Neural cell (in vitro differentiated cells): Measurements from ENCODE around the gene ABCG2. TPM values are rescaled to one million over a fixed set of nuclear protein-coding genes. Genes with fewer than 3 reads are reported as not detected.

Experiments
- H2AFZ ChIP-seq: fragments of 200-600, 300-800 bp; sonication (generic), shearing (Covaris generic); 2 replicates; pipeline ENCODE4 v1.6.0; 2014; ENCODE audit warnings: low read depth, mild to moderate bottlenecking, antibody characterized with exemption, low read length, moderate library complexity
- H3F3A ChIP-seq: fragments of 200-600 bp; shearing (Covaris generic); 2 replicates; pipeline ENCODE4 v1.6.1; 2016; ENCODE audit warnings: mild to moderate bottlenecking, moderate library complexity, mixed read lengths, antibody characterized with exemption, low read length; ENCODE audit not compliant: insufficient read depth, poor library complexity, severe bottlenecking
- H3K27ac ChIP-seq: fragments of 200-600, 300-800 bp; sonication (generic), shearing (Covaris generic); 2 replicates; pipeline ENCODE4 v1.5.1; 2014; ENCODE audit warnings: mild to moderate bottlenecking, low read length, moderate library complexity
- H3K27me3 ChIP-seq: fragments of 300-800, 200-600 bp; sonication (generic), shearing (Covaris generic); 2 replicates; pipeline ENCODE4 v1.6.0; 2014; ENCODE audit warnings: mild to moderate bottlenecking, low read depth, low read length, moderate library complexity; ENCODE audit not compliant: insufficient read depth
- H3K36me3 ChIP-seq: fragments of 300-800, 200-600 bp; sonication (generic), shearing (Covaris generic); 2 replicates; pipeline ENCODE4 v1.5.1; 2014; ENCODE audit warnings: mild to moderate bottlenecking, antibody characterized with exemption, low read length, moderate library complexity; ENCODE audit not compliant: insufficient read depth
- H3K4me2 ChIP-seq: fragments of 300-800, 200-600 bp; sonication (generic), shearing (Covaris generic); 2 replicates; pipeline ENCODE4 v1.6.0; 2014; ENCODE audit warnings: mild to moderate bottlenecking, low read length
- H3K4me3 ChIP-seq: fragments of 300-800, 200-600 bp; sonication (generic), shearing (Covaris generic); 2 replicates; pipeline ENCODE4 v1.5.1; 2014; ENCODE audit warnings: mild to moderate bottlenecking, low read length, moderate library complexity
- H3K79me2 ChIP-seq: fragments of 200-600 bp; shearing (Covaris generic); replicated peaks from 2 replicates; pipeline ENCODE4 v1.6.0; 2014; ENCODE audit warnings: mild to moderate bottlenecking, low read length, moderate library complexity; ENCODE audit not compliant: insufficient read depth
- H3K9ac ChIP-seq: fragments of 300-800, 200-600 bp; sonication (generic), shearing (Covaris generic); 2 replicates; pipeline ENCODE4 v1.6.1; 2016; ENCODE audit warnings: mild to moderate bottlenecking, low read length, mixed read lengths
- H3K9me2 ChIP-seq: fragments of 200-600 bp; shearing (Covaris generic); 2 replicates; pipeline ENCODE4 v1.6.1; 2016; ENCODE audit warnings: mild to moderate bottlenecking, low read length, mixed read lengths; ENCODE audit not compliant: insufficient read depth
- H3K9me3 ChIP-seq: fragments of 200-600, 300-800 bp; sonication (generic), shearing (Covaris generic); 2 replicates; pipeline ENCODE4 v1.6.1; 2016; ENCODE audit warnings: mild to moderate bottlenecking, mixed run types, low read length, moderate library complexity, mixed read lengths
- H4K20me1 ChIP-seq: fragments of 200-600 bp; shearing (Covaris generic); 2 replicates; pipeline ENCODE4 v1.6.1; 2016; ENCODE audit warnings: mild to moderate bottlenecking, mixed run types; ENCODE audit not compliant: insufficient read depth
- EP300 ChIP-seq: fragments of 450-650 bp; conservative IDR thresholded peaks from 2 replicates; pipeline ENCODE4 v1.6.1; 2014; ENCODE audit warnings: antibody characterized with exemption, mild to moderate bottlenecking, moderate library complexity; ENCODE audit not compliant: poor library complexity, severe bottlenecking
- EZH2 ChIP-seq: fragments of 200-600, 300-800 bp; shearing (Covaris generic), sonication (generic); IDR thresholded peaks from 2 replicates; pipeline ENCODE4 v1.6.1; 2014; ENCODE audit warnings: antibody characterized with exemption, low read length, borderline replicate concordance, mild to moderate bottlenecking; ENCODE audit not compliant: insufficient read depth, poor library complexity, severe bottlenecking
- MXI1 ChIP-seq: fragments of 450-650 bp; conservative IDR thresholded peaks from 2 replicates; pipeline ENCODE4 v1.6.1; 2014; ENCODE audit warnings: antibody characterized with exemption, mild to moderate bottlenecking; ENCODE audit not compliant: poor library complexity, severe bottlenecking
- POLR2AphosphoS5 ChIP-seq: IDR thresholded peaks from 2 replicates; pipeline ENCODE4 v1.6.1; 2012
- RAD21 ChIP-seq: fragments of 450-650 bp; conservative IDR thresholded peaks from 2 replicates; pipeline ENCODE4 v1.6.1; 2014; ENCODE audit warnings: antibody characterized with exemption, mild to moderate bottlenecking, moderate library complexity
- SMC3 ChIP-seq: fragments of 450-650 bp; conservative IDR thresholded peaks from 2 replicates; pipeline ENCODE4 v1.6.1; 2014; ENCODE audit warnings: antibody characterized with exemption, mild to moderate bottlenecking, moderate library complexity; ENCODE audit not compliant: poor library complexity
- TAF1 ChIP-seq: IDR thresholded peaks from 2 replicates; pipeline ENCODE4 v1.6.1; 2012; ENCODE audit warnings: low read depth
- polyA plus RNA-seq: library from polyadenylated mRNA; depleted of rRNA; stranded (reverse); fragments of >200 nt; gene quantifications from 2 replicates; pipeline ENCODE4 v1.2.3, GENCODE V29; 2014
- TF ChIP-seq, protein P1 (sequence below): IDR thresholded peaks from 2 replicates; pipeline ENCODE4 v1.6.1; 2012; ENCODE audit warnings: borderline replicate concordance
- TF ChIP-seq, protein P2 (sequence below): fragments of 450-650 bp; IDR thresholded peaks from 2 replicates; pipeline ENCODE4 v1.5.1; 2014; ENCODE audit warnings: antibody characterized with exemption, mild to moderate bottlenecking, moderate library complexity; ENCODE audit not compliant: poor library complexity, severe bottlenecking

The ABCG2 gene
- polyA plus RNA-seq, 1 donor from 2014 or later, result not detected

DNA sequence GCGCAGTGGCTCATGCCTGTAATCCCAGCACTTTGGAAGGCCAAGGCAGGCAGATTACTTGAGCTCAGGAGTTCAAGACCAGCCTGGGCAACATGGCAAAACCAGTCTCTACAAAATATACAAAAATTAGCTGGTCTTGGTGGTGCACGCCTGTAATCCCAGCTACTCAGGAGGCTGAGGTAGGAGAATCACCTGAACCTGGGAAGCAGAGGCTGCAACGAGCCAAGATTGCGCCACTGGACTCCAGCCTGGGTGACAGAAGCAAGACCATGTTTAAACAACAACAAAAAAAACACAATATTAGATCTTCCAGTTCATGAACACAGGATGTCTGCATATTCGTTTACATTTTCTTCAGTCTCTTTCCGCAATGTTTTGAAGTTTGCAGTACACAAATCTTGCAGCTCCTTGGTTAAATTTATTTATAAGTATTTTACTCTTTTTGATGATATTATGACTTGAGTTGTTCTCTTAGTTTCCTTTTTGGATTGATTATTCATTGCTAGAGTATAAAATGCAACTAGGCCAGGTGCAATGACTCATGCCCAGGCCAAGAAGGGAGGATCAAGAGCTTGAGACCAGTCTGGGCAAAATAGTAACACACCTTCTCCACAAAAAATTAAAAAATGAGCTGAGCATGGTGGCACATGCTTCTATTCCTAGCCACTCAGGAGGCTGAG is 30.4 kb upstream of the ABCG2 start:
- no peaks in the 10 kb centered on the region for H4K20me1 ChIP-seq
- H3F3A ChIP-seq, result no peaks in the 10 kb centered on the region
- TF ChIP-seq POLR2AphosphoS5, result no peak
- TF ChIP-seq, protein P1, sequence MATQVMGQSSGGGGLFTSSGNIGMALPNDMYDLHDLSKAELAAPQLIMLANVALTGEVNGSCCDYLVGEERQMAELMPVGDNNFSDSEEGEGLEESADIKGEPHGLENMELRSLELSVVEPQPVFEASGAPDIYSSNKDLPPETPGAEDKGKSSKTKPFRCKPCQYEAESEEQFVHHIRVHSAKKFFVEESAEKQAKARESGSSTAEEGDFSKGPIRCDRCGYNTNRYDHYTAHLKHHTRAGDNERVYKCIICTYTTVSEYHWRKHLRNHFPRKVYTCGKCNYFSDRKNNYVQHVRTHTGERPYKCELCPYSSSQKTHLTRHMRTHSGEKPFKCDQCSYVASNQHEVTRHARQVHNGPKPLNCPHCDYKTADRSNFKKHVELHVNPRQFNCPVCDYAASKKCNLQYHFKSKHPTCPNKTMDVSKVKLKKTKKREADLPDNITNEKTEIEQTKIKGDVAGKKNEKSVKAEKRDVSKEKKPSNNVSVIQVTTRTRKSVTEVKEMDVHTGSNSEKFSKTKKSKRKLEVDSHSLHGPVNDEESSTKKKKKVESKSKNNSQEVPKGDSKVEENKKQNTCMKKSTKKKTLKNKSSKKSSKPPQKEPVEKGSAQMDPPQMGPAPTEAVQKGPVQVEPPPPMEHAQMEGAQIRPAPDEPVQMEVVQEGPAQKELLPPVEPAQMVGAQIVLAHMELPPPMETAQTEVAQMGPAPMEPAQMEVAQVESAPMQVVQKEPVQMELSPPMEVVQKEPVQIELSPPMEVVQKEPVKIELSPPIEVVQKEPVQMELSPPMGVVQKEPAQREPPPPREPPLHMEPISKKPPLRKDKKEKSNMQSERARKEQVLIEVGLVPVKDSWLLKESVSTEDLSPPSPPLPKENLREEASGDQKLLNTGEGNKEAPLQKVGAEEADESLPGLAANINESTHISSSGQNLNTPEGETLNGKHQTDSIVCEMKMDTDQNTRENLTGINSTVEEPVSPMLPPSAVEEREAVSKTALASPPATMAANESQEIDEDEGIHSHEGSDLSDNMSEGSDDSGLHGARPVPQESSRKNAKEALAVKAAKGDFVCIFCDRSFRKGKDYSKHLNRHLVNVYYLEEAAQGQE, result no peak
- TF ChIP-seq RAD21, result no peak
- no peak for TF ChIP-seq EP300
- TF ChIP-seq TAF1, result no peak
- TF ChIP-seq EZH2, result no peak
- TF ChIP-seq, protein P2, sequence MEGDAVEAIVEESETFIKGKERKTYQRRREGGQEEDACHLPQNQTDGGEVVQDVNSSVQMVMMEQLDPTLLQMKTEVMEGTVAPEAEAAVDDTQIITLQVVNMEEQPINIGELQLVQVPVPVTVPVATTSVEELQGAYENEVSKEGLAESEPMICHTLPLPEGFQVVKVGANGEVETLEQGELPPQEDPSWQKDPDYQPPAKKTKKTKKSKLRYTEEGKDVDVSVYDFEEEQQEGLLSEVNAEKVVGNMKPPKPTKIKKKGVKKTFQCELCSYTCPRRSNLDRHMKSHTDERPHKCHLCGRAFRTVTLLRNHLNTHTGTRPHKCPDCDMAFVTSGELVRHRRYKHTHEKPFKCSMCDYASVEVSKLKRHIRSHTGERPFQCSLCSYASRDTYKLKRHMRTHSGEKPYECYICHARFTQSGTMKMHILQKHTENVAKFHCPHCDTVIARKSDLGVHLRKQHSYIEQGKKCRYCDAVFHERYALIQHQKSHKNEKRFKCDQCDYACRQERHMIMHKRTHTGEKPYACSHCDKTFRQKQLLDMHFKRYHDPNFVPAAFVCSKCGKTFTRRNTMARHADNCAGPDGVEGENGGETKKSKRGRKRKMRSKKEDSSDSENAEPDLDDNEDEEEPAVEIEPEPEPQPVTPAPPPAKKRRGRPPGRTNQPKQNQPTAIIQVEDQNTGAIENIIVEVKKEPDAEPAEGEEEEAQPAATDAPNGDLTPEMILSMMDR, result no peak
- no peak for TF ChIP-seq MXI1
- no peak for TF ChIP-seq SMC3
- no peaks in the 10 kb centered on the region for H3K27me3 ChIP-seq
- no peak overlapping the region for H3K4me3 ChIP-seq
- no peaks in the 10 kb centered on the region for H3K9me2 ChIP-seq
- H3K79me2 ChIP-seq, result no peaks in the 10 kb centered on the region
- no peak overlapping the region for H3K4me2 ChIP-seq
- no peak overlapping the region for H3K27ac ChIP-seq
- no peaks in the 10 kb centered on the region for H3K36me3 ChIP-seq
- H3K9me3 ChIP-seq, result no peaks in the 10 kb centered on the region
- no peak overlapping the region for H2AFZ ChIP-seq
- H3K9ac ChIP-seq, result no peak overlapping the region

DNA sequence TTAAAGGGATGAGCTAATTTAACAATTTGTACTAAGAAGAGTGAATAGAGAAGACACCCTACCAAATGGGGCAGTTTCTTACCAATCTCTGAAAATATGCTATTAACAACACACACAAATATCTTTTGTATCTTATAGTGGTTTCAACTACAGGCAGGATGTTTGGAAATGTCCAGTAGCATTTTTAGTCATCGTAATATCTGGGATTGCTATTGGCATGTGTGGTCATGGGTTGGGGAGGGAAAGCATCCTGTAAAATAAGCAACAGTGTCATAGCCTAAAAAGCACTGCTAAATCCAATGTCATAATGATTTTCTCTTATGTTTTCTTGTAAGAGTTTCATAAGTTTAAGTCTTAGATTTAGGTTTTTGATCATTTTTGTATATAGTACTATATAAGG is 29.3 kb upstream of the ABCG2 start:
- Histone ChIP-seq H3K9me3 (no peaks in the 10 kb centered on the region), H3K9me2 (no peaks in the 10 kb centered on the region), H3K4me3 (no peak overlapping the region), H3K79me2 (no peaks in the 10 kb centered on the region), H2AFZ (no peak overlapping the region), H3K27ac (no peak overlapping the region), H3F3A (no peaks in the 10 kb centered on the region), H4K20me1 (no peaks in the 10 kb centered on the region), H3K36me3 (no peaks in the 10 kb centered on the region), H3K27me3 (no peaks in the 10 kb centered on the region), H3K9ac (no peak overlapping the region), H3K4me2 (no peak overlapping the region)
- TF ChIP-seq TAF1 (no peak), RAD21 (no peak), EZH2 (no peak), EP300 (no peak), MXI1 (no peak), SMC3 (no peak)
- TF ChIP-seq, protein P2, result no peak
- TF ChIP-seq, protein P1, result no peak
